Neural progenitor cell (in vitro differentiated cells): Measurements from ENCODE around the gene PTPRG. TPM values are rescaled to one million over a fixed set of nuclear protein-coding genes. Genes with fewer than 3 reads are reported as not detected.

Source experiments
- DNase-seq: peaks from one replicate; pipeline ENCODE4 v3.0.0-alpha.2; 2016; ENCODE audit warnings: low spot score
- H2AFZ ChIP-seq: fragments of 200-600 bp; sonication (generic); replicated peaks from 2 replicates; pipeline ENCODE4 v1.6.1; 2016; ENCODE audit warnings: antibody characterized with exemption
- H3F3A ChIP-seq: fragments of 200-600 bp; sonication (generic); 2 replicates; pipeline ENCODE4 v1.6.1; 2016; ENCODE audit warnings: antibody characterized with exemption, low read depth
- H3K27ac ChIP-seq: fragments of 200-600 bp; sonication (generic); 2 replicates; pipeline ENCODE4 v1.5.1; 2016; ENCODE audit warnings: mild to moderate bottlenecking
- H3K27me3 ChIP-seq: fragments of 200-600 bp; sonication (generic); 2 replicates; pipeline ENCODE4 v1.6.1; 2016; ENCODE audit warnings: mild to moderate bottlenecking, moderate library complexity
- H3K36me3 ChIP-seq: fragments of 200-600 bp; sonication (generic); 2 replicates; pipeline ENCODE4 v1.5.1; 2016
- H3K4me1 ChIP-seq: fragments of 200-600 bp; sonication (generic); 2 replicates; pipeline ENCODE4 v1.6.1; 2016; ENCODE audit warnings: mixed run types
- H3K4me2 ChIP-seq: fragments of 200-600 bp; sonication (generic); 2 replicates; pipeline ENCODE4 v1.6.1; 2016
- H3K4me3 ChIP-seq: fragments of 200-600 bp; sonication (generic); 2 replicates; pipeline ENCODE4 v1.5.1; 2016
- H3K79me2 ChIP-seq: fragments of 200-600 bp; sonication (generic); 2 replicates; pipeline ENCODE4 v1.6.1; 2016; ENCODE audit warnings: low read depth
- H3K9ac ChIP-seq: fragments of 200-600 bp; sonication (generic); 2 replicates; pipeline ENCODE4 v1.6.1; 2016
- H3K9me3 ChIP-seq: fragments of 200-600 bp; sonication (generic); 2 replicates; pipeline ENCODE4 v1.5.1; 2016; ENCODE audit warnings: low read depth
- H4K20me1 ChIP-seq: fragments of 200-600 bp; sonication (generic); 2 replicates; pipeline ENCODE4 v1.6.1; 2016; ENCODE audit warnings: low read depth
- H3K27ac Mint-ChIP-seq: 3 replicates; pipeline ENCODE4 v1.8.0; 2021; ENCODE audit warnings: mixed read lengths
- H3K27me3 Mint-ChIP-seq: 2 replicates; pipeline ENCODE4 v1.8.0; 2022; ENCODE audit warnings: low read depth, mild to moderate bottlenecking, inconsistent platforms, moderate library complexity, mixed read lengths; ENCODE audit not compliant: insufficient read depth
- H3K36me3 Mint-ChIP-seq: 3 replicates; pipeline ENCODE4 v1.8.0; 2021; ENCODE audit warnings: mixed read lengths
- H3K4me1 Mint-ChIP-seq: 3 replicates; pipeline ENCODE4 v1.8.0; 2021; ENCODE audit warnings: mixed read lengths
- H3K4me3 Mint-ChIP-seq: 3 replicates; pipeline ENCODE4 v1.8.0; 2021; ENCODE audit warnings: mild to moderate bottlenecking, moderate library complexity, mixed read lengths
- H3K9me3 Mint-ChIP-seq: 3 replicates; pipeline ENCODE4 v1.8.0; 2020; ENCODE audit warnings: mixed read lengths
- EZH2 ChIP-seq: fragments of 200-600 bp; sonication (generic); IDR thresholded peaks from 2 replicates; pipeline ENCODE4 v1.6.1; 2017; ENCODE audit warnings: antibody characterized with exemption, mild to moderate bottlenecking, moderate library complexity
- EZH2phosphoT487 ChIP-seq: fragments of 200-600 bp; sonication (generic); IDR thresholded peaks from 2 replicates; pipeline ENCODE4 v1.6.1; 2017; ENCODE audit warnings: antibody characterized with exemption
- total RNA-seq: library from RNA; depleted of rRNA; stranded (reverse); fragments of >200 nt; gene quantifications from 2 replicates; pipeline ENCODE4 v1.2.3, GENCODE V29; 2015; ENCODE audit warnings: low replicate concordance
- TF ChIP-seq, protein P1 (sequence below): fragments of 200-600 bp; sonication (generic); IDR thresholded peaks from 2 replicates; pipeline ENCODE4 v1.5.1; 2017; ENCODE audit warnings: antibody characterized with exemption, mild to moderate bottlenecking

PTPRG gene
- total RNA-seq, 1 donor from 2014 or later: 65.3 TPM

DNA sequence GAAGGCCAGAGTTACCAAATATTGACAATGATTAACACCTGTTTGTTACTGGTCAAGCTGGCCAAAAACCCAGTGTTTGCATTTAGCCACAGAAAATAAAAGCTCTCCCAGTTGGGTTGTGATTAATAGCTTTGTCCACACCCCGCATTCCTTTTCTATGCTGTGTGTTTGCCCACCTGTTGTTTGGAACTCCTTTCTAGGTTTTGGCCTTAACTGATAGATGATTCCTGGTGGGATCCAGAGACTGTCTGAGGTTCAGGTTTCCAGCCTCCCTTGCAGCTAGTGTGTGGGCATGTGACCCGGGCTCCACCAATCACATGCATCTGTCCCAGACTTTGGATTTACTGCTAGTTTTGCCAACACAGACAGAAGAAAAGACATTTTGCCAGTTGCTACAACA lies 83.8 kb downstream of the PTPRG start:
- TF ChIP-seq, protein P1, sequence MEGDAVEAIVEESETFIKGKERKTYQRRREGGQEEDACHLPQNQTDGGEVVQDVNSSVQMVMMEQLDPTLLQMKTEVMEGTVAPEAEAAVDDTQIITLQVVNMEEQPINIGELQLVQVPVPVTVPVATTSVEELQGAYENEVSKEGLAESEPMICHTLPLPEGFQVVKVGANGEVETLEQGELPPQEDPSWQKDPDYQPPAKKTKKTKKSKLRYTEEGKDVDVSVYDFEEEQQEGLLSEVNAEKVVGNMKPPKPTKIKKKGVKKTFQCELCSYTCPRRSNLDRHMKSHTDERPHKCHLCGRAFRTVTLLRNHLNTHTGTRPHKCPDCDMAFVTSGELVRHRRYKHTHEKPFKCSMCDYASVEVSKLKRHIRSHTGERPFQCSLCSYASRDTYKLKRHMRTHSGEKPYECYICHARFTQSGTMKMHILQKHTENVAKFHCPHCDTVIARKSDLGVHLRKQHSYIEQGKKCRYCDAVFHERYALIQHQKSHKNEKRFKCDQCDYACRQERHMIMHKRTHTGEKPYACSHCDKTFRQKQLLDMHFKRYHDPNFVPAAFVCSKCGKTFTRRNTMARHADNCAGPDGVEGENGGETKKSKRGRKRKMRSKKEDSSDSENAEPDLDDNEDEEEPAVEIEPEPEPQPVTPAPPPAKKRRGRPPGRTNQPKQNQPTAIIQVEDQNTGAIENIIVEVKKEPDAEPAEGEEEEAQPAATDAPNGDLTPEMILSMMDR: no peak
- TF ChIP-seq EZH2 (no peak), EZH2phosphoT487 (no peak)
- no peaks in the 10 kb centered on the region for H3K27me3 ChIP-seq
- H3K27ac Mint-ChIP-seq: no peak overlapping the region
- H2AFZ ChIP-seq: no peak overlapping the region
- peaks cover 16% of the 10 kb centered on the region for H3K4me1 ChIP-seq
- peaks cover 5% of the 10 kb centered on the region for H3K36me3 ChIP-seq
- H4K20me1 ChIP-seq: peaks cover 35% of the 10 kb centered on the region
- H3K4me1 Mint-ChIP-seq: peaks cover 4% of the 10 kb centered on the region
- DNase-seq: no peak
- no peak overlapping the region for H3K27ac ChIP-seq
- H3K4me2 ChIP-seq: no peak overlapping the region
- no peaks in the 10 kb centered on the region for H3F3A ChIP-seq
- no peak overlapping the region for H3K4me3 ChIP-seq
- H3K4me3 Mint-ChIP-seq: no peak overlapping the region
- peaks cover 28% of the 10 kb centered on the region for H3K36me3 Mint-ChIP-seq
- peaks cover 3% of the 10 kb centered on the region for H3K27me3 Mint-ChIP-seq
- H3K79me2 ChIP-seq: peaks cover 100% of the 10 kb centered on the region
- no peak overlapping the region for H3K9ac ChIP-seq
- H3K9me3 ChIP-seq: no peaks in the 10 kb centered on the region
- peaks cover 20% of the 10 kb centered on the region for H3K9me3 Mint-ChIP-seq

DNA sequence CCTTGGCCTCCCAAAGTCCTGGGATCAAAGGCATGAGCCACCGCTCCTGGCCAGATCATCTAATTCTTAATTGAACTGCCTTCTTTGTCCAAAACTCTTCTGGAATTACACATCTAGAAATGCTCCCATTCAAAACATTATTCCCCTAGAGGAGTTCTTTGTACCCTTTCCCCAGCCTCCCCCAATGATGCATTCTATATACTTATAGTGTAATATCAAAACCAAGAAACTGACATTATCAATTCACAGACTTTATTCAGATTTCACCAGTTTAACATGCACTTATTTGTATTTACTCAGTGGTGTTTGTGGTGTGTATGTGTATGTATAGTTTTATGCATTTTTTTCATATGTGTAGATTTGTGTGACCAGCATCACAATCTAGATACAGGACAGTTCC lies 85.0 kb downstream of the PTPRG start:
- Histone ChIP-seq H3K9ac (no peak overlapping the region), H3K36me3 (peaks cover 5% of the 10 kb centered on the region), H3K27me3 (no peaks in the 10 kb centered on the region), H4K20me1 (peaks cover 24% of the 10 kb centered on the region), H3K79me2 (peaks cover 100% of the 10 kb centered on the region), H3K4me1 (peaks cover 11% of the 10 kb centered on the region), H3K4me3 (no peak overlapping the region), H2AFZ (no peak overlapping the region), H3K27ac (no peak overlapping the region), H3K9me3 (no peaks in the 10 kb centered on the region), H3K4me2 (no peak overlapping the region), H3F3A (no peaks in the 10 kb centered on the region)
- Mint-ChIP-seq H3K27me3 (no peaks in the 10 kb centered on the region), H3K4me3 (no peak overlapping the region), H3K4me1 (peaks cover 4% of the 10 kb centered on the region), H3K36me3 (peaks cover 30% of the 10 kb centered on the region), H3K9me3 (peaks cover 20% of the 10 kb centered on the region), H3K27ac (no peak overlapping the region)
- DNase-seq: no peak
- TF ChIP-seq EZH2phosphoT487 (no peak), EZH2 (no peak)
- TF ChIP-seq, protein P1: no peak

DNA sequence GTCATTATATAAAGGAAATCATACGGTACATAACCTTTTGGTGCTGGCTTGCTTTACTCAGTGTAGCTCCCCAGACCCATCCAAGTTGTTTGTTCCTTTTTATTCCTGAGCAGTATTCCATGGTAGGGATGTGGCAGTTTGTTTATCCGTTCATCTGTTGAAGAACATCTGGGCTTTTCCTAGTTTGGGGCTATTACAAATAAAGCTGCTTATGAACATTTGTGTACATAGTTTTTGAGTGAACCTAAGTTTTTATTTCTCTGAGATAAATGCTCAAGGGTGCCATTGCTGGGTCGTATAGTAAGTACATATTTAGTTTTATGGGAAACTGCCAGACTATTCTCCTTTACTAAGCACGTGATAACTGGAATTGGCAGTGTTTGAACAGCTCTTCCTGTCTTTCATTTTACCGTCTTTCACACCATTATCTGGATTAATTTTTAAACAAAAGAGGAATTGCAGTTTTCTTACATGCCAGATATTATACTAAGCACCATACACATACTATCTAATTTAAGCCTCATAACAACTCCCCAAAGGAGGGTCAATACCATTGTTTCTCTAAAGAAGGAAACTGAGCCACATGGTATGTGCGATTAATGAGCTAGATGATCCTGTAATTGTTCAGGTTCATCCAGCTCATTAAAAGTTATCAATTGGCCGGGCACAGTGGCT lies 85.6 kb downstream of the PTPRG start:
- DNase-seq: no peak
- no peak overlapping the region for H3K4me3 ChIP-seq
- H3K4me2 ChIP-seq: no peak overlapping the region
- H3K27me3 ChIP-seq: no peaks in the 10 kb centered on the region
- H3F3A ChIP-seq: no peaks in the 10 kb centered on the region
- H2AFZ ChIP-seq: no peak overlapping the region
- peaks cover 11% of the 10 kb centered on the region for H3K4me1 ChIP-seq
- H3K27ac ChIP-seq: no peak overlapping the region
- no peak overlapping the region for H3K27ac Mint-ChIP-seq
- peaks cover 3% of the 10 kb centered on the region for H3K4me1 Mint-ChIP-seq
- no peak overlapping the region for H3K9ac ChIP-seq
- H3K4me3 Mint-ChIP-seq: no peak overlapping the region
- H3K36me3 Mint-ChIP-seq: peaks cover 30% of the 10 kb centered on the region
- no peaks in the 10 kb centered on the region for H3K9me3 ChIP-seq
- peaks cover 20% of the 10 kb centered on the region for H3K9me3 Mint-ChIP-seq
- H3K27me3 Mint-ChIP-seq: no peaks in the 10 kb centered on the region
- peaks cover 5% of the 10 kb centered on the region for H3K36me3 ChIP-seq
- peaks cover 21% of the 10 kb centered on the region for H4K20me1 ChIP-seq
- peaks cover 100% of the 10 kb centered on the region for H3K79me2 ChIP-seq
- TF ChIP-seq EZH2: no peak
- no peak for TF ChIP-seq EZH2phosphoT487
- TF ChIP-seq, protein P1: no peak
